ENCODE results near the gene ANKRD11.
"Not testable (repeated sequence)": the region's sequence is repeated elsewhere in the genome, so short reads cannot be mapped to it uniquely, and the experiment has no call there.

The ANKRD11 gene

GRCh38 chr16:89478576-89479221 lies 11.7 kb downstream of the ANKRD11 start:
- no peak for DNase-seq (ENCODE audit: low spot score)

GRCh38 chr16:89476811-89477261 lies 13.5 kb downstream of the ANKRD11 start:
- DNase-seq (ENCODE audit: low spot score): no peak

- no peak for DNase-seq (ENCODE audit: low spot score)
Observed at GRCh38 chr16:89476379-89476778, 14.0 kb downstream of the ANKRD11 start.

GRCh38 chr16:89475144-89475543 lies 15.2 kb downstream of the ANKRD11 start:
- DNase-seq (ENCODE audit: low spot score): no peak

GRCh38 chr16:89473791-89474414 lies 16.5 kb downstream of the ANKRD11 start:
- DNase-seq (ENCODE audit: low spot score): no peak

- no peak for DNase-seq (ENCODE audit: low spot score)
Observed at GRCh38 chr16:89473136-89473712, 17.1 kb downstream of the ANKRD11 start.

GRCh38 chr16:89472711-89473075 lies 17.7 kb downstream of the ANKRD11 start:
- DNase-seq (ENCODE audit: low spot score): no peak

- DNase-seq (ENCODE audit: low spot score): no peak
Observed at GRCh38 chr16:89467382-89467781, 23.0 kb downstream of the ANKRD11 start.

GRCh38 chr16:89466920-89467319 lies 23.4 kb downstream of the ANKRD11 start:
- DNase-seq (ENCODE audit: low spot score): no peak

- not testable (repeated sequence) for DNase-seq (ENCODE audit: low spot score)
Observed at GRCh38 chr16:89463312-89463711, 27.0 kb downstream of the ANKRD11 start.

GRCh38 chr16:89462639-89463038 lies 27.7 kb downstream of the ANKRD11 start:
- not testable (repeated sequence) for DNase-seq (ENCODE audit: low spot score)

GRCh38 chr16:89461890-89462289 lies 28.5 kb downstream of the ANKRD11 start:
- DNase-seq (ENCODE audit: low spot score): not testable (repeated sequence)

- DNase-seq (ENCODE audit: low spot score): no peak
Observed at GRCh38 chr16:89460556-89460955, 29.8 kb downstream of the ANKRD11 start.

GRCh38 chr16:89458967-89459366 lies 31.4 kb downstream of the ANKRD11 start:
- no peak for DNase-seq (ENCODE audit: low spot score)

GRCh38 chr16:89458551-89458950 lies 31.8 kb downstream of the ANKRD11 start:
- no peak for DNase-seq (ENCODE audit: low spot score)

GRCh38 chr16:89456419-89456959 lies 33.9 kb downstream of the ANKRD11 start:
- no peak for DNase-seq (ENCODE audit: low spot score)

GRCh38 chr16:89455692-89456091 lies 34.7 kb downstream of the ANKRD11 start:
- no peak for DNase-seq (ENCODE audit: low spot score)

- no peak for DNase-seq (ENCODE audit: low spot score)
Observed at GRCh38 chr16:89455178-89455577, 35.2 kb downstream of the ANKRD11 start.

- not testable (repeated sequence) for DNase-seq (ENCODE audit: low spot score)
Observed at GRCh38 chr16:89454378-89455125, 35.8 kb downstream of the ANKRD11 start.

- DNase-seq (ENCODE audit: low spot score): no peak
Observed at GRCh38 chr16:89453501-89454321, 36.6 kb downstream of the ANKRD11 start.

- no peak for DNase-seq (ENCODE audit: low spot score)
Observed at GRCh38 chr16:89452925-89453324, 37.4 kb downstream of the ANKRD11 start.

GRCh38 chr16:89452241-89452640 lies 38.1 kb downstream of the ANKRD11 start:
- no peak for DNase-seq (ENCODE audit: low spot score)
